NT2/D1 (cell line): Measurements from ENCODE around the gene UQCRC2.

ENCODE experiments used
- DNase-seq: peaks from one replicate; pipeline ENCODE4 v3.0.0-alpha.2; 2011; ENCODE audit warnings: low read depth, low spot score
- H3K27me3 ChIP-seq: 2 replicates; pipeline ENCODE4 v1.6.0; 2011; ENCODE audit warnings: mild to moderate bottlenecking; ENCODE audit not compliant: insufficient read length, insufficient read depth
- H3K36me3 ChIP-seq: 2 replicates; pipeline ENCODE4 v1.6.1; 2011; ENCODE audit warnings: mild to moderate bottlenecking, low read length, mixed read lengths; ENCODE audit not compliant: insufficient read depth, insufficient read length
- H3K4me1 ChIP-seq: 2 replicates; pipeline ENCODE4 v1.5.1; 2011; ENCODE audit not compliant: insufficient read depth, insufficient read length
- H3K4me3 ChIP-seq: 2 replicates; pipeline ENCODE4 v1.5.1; 2011; ENCODE audit warnings: low read depth; ENCODE audit not compliant: insufficient read length
- H3K9ac ChIP-seq: 2 replicates; pipeline ENCODE4 v1.6.0; 2011; ENCODE audit warnings: low read depth; ENCODE audit not compliant: insufficient read length
- H3K9me3 ChIP-seq: 2 replicates; pipeline ENCODE4 v1.5.1; 2011; ENCODE audit warnings: mild to moderate bottlenecking, low read length; ENCODE audit not compliant: insufficient read depth
- SUZ12 ChIP-seq: IDR thresholded peaks from 2 replicates; pipeline ENCODE4 v1.6.1; 2011; ENCODE audit not compliant: insufficient read length, insufficient read depth; ENCODE audit errors: extremely low read depth
- YY1 ChIP-seq: IDR thresholded peaks from 2 replicates; pipeline ENCODE4 v1.6.1; 2011; ENCODE audit not compliant: insufficient read length, insufficient read depth
- ZNF274 ChIP-seq: IDR thresholded peaks from 2 replicates; pipeline ENCODE4 v1.6.1; 2011; ENCODE audit warnings: mild to moderate bottlenecking, low read depth, low read length

Gene UQCRC2

GRCh38 chr16:21959050-21959449, 5.9 kb downstream of the UQCRC2 start:
- TF ChIP-seq ZNF274, result no peak
- no peak for TF ChIP-seq YY1
- no peak for TF ChIP-seq SUZ12
- Histone ChIP-seq H3K9ac (no peak overlapping the region), H3K27me3 (no peaks in the 10 kb centered on the region), H3K4me3 (no peak overlapping the region), H3K4me1 (no peaks in the 10 kb centered on the region), H3K9me3 (no peaks in the 10 kb centered on the region), H3K36me3 (peaks cover 86% of the 10 kb centered on the region)
- no peak for DNase-seq

GRCh38 chr16:21962475-21962874, 9.3 kb downstream of the UQCRC2 start:
- DNase-seq, result no peak
- Histone ChIP-seq H3K4me1 (no peaks in the 10 kb centered on the region), H3K9ac (no peak overlapping the region), H3K9me3 (no peaks in the 10 kb centered on the region), H3K36me3 (peaks cover 93% of the 10 kb centered on the region), H3K27me3 (no peaks in the 10 kb centered on the region), H3K4me3 (no peak overlapping the region)
- TF ChIP-seq YY1, result no peak
- no peak for TF ChIP-seq ZNF274
- no peak for TF ChIP-seq SUZ12

- H3K4me3 ChIP-seq, result no peak overlapping the region
- no peak overlapping the region for H3K9ac ChIP-seq
- peaks cover 94% of the 10 kb centered on the region for H3K36me3 ChIP-seq
These were observed 10.7 kb downstream of the UQCRC2 start for GRCh38 chr16:21963887-21964286.

GRCh38 chr16:21964353-21964752, 11.2 kb downstream of the UQCRC2 start:
- Histone ChIP-seq H3K27me3 (no peaks in the 10 kb centered on the region), H3K9me3 (no peaks in the 10 kb centered on the region), H3K4me1 (no peaks in the 10 kb centered on the region), H3K4me3 (no peak overlapping the region), H3K9ac (no peak overlapping the region), H3K36me3 (peaks cover 94% of the 10 kb centered on the region)
- no peak for TF ChIP-seq YY1
- TF ChIP-seq SUZ12, result no peak
- no peak for TF ChIP-seq ZNF274
- no peak for DNase-seq

More at GRCh38 chr16:21963887-21964286, 10.7 kb downstream of the UQCRC2 start:
- Histone ChIP-seq H3K9me3 (no peaks in the 10 kb centered on the region), H3K27me3 (no peaks in the 10 kb centered on the region), H3K4me1 (no peaks in the 10 kb centered on the region)
- no peak for TF ChIP-seq SUZ12
- TF ChIP-seq YY1, result no peak
- no peak for TF ChIP-seq ZNF274
- no peak for DNase-seq

GRCh38 chr16:21971856-21972255, 18.7 kb downstream of the UQCRC2 start:
- no peak for TF ChIP-seq YY1
- TF ChIP-seq ZNF274, result no peak
- no peak for TF ChIP-seq SUZ12
- H3K4me3 ChIP-seq, result no peak overlapping the region
- no peak for DNase-seq
- H3K4me1 ChIP-seq, result no peaks in the 10 kb centered on the region
- H3K9ac ChIP-seq, result no peak overlapping the region
- no peaks in the 10 kb centered on the region for H3K27me3 ChIP-seq
- peaks cover 92% of the 10 kb centered on the region for H3K36me3 ChIP-seq
- H3K9me3 ChIP-seq, result no peaks in the 10 kb centered on the region

GRCh38 chr16:21973945-21974344, 20.8 kb downstream of the UQCRC2 start:
- Histone ChIP-seq H3K4me3 (no peak overlapping the region), H3K9me3 (no peaks in the 10 kb centered on the region), H3K9ac (no peak overlapping the region), H3K27me3 (no peaks in the 10 kb centered on the region), H3K4me1 (no peaks in the 10 kb centered on the region), H3K36me3 (peaks cover 92% of the 10 kb centered on the region)
- TF ChIP-seq SUZ12, result no peak
- TF ChIP-seq YY1, result no peak
- no peak for TF ChIP-seq ZNF274
- no peak for DNase-seq

- Histone ChIP-seq H3K36me3 (peaks cover 91% of the 10 kb centered on the region), H3K4me1 (no peaks in the 10 kb centered on the region), H3K27me3 (no peaks in the 10 kb centered on the region), H3K4me3 (no peak overlapping the region), H3K9ac (no peak overlapping the region), H3K9me3 (no peaks in the 10 kb centered on the region)
- DNase-seq, result no peak
- TF ChIP-seq ZNF274 (no peak), YY1 (no peak), SUZ12 (no peak)
These were observed 26.9 kb downstream of the UQCRC2 start for GRCh38 chr16:21980032-21980431.
